Measurements from ENCODE around the gene MOGAT1. TPM values are rescaled to one million over a fixed set of nuclear protein-coding genes. Genes with fewer than 3 reads are reported as not detected.

MOGAT1 gene
- total RNA-seq, 1 experiment from 2014 or later: not detected

DNA sequence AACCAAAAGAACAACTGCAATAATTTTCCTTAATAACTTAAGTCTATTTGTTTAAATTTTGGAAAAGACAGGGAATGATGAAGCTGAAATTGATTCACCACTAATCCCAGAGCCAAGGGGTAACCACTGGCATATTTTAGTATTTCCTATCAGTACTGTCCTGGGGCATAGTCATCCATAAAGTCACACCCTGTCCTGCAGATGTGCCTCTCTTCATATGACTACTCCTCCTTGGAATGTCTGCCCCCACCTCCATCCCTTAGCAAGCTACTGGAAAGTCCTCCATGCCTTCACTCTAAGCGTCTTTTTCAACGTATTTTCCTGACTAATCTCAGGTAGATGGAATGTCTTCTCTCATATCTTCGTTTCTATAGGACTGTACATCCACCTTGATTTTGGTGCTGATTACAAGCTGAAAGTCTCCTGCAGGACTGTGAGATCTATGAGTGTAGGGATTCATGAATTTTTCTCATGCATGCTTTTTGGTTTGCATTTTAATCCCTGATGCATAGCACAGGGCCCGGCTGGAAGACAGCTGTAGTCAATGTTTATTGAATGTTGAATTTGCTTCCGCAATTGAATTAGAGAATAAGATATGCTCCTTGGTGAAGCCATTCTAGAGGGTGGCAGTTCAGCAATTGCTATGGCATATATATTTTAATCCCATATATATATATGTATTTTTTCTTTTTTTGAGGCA, 85.6 kb downstream of the MOGAT1 start:
- in situ Hi-C loops (cut with HindIII; ENCODE audit: low sequenced_read_pairs): no loop called here
- no peak for DNase-seq (ENCODE audit: low spot score)

Other genes with a start within 250 kb of the MOGAT1 start
- not detected in 2 replicates for gene SGPP2, start 247.1 kb upstream of the MOGAT1 start, total RNA-seq (2014; rRNA removed; shearing (Covaris generic))
- gene FARSB, start 15.6 kb upstream of the MOGAT1 start, total RNA-seq (2014; rRNA removed; shearing (Covaris generic)): 7.1 and 11.0 TPM in 2 replicates
- 90.3 and 124 TPM in 2 replicates for gene ACSL3, start 189.4 kb downstream of the MOGAT1 start, total RNA-seq (2014; rRNA removed; shearing (Covaris generic))

All from G401 (cell line).